ENCODE data around the gene EID1.

The EID1 gene

GRCh38 chr15:48890375-48890972, 12.5 kb downstream of the EID1 start:
- H3K4me3 ChIP-seq (ENCODE audit: low read depth, low read length): no peak overlapping the region
- TF ChIP-seq, protein P1, sequence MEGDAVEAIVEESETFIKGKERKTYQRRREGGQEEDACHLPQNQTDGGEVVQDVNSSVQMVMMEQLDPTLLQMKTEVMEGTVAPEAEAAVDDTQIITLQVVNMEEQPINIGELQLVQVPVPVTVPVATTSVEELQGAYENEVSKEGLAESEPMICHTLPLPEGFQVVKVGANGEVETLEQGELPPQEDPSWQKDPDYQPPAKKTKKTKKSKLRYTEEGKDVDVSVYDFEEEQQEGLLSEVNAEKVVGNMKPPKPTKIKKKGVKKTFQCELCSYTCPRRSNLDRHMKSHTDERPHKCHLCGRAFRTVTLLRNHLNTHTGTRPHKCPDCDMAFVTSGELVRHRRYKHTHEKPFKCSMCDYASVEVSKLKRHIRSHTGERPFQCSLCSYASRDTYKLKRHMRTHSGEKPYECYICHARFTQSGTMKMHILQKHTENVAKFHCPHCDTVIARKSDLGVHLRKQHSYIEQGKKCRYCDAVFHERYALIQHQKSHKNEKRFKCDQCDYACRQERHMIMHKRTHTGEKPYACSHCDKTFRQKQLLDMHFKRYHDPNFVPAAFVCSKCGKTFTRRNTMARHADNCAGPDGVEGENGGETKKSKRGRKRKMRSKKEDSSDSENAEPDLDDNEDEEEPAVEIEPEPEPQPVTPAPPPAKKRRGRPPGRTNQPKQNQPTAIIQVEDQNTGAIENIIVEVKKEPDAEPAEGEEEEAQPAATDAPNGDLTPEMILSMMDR (IDR thresholded peaks at IDR 0.05; ENCODE audit: low read depth, low read length): no peak
- in situ Hi-C loops (cut with HindIII; ENCODE audit: low sequenced_read_pairs): no loop called here
- DNase-seq (ENCODE audit: low read depth, low spot score): no peak

GRCh38 chr15:48891232-48891765, 13.4 kb downstream of the EID1 start:
- no peak overlapping the region for H3K4me3 ChIP-seq (ENCODE audit: low read depth, low read length)
- DNase-seq (ENCODE audit: low read depth, low spot score): peak; percentile 17
- TF ChIP-seq, protein P1 (IDR thresholded peaks at IDR 0.05; ENCODE audit: low read depth, low read length): no peak
- in situ Hi-C loops (cut with HindIII; ENCODE audit: low sequenced_read_pairs): no loop called here

- no peak for DNase-seq (ENCODE audit: low read depth, low spot score)
- TF ChIP-seq, protein P1 (IDR thresholded peaks at IDR 0.05; ENCODE audit: low read depth, low read length): no peak
- in situ Hi-C loops (cut with HindIII; ENCODE audit: low sequenced_read_pairs): no loop called here
- H3K4me3 ChIP-seq (ENCODE audit: low read depth, low read length): no peak overlapping the region
These were observed 15.4 kb downstream of the EID1 start for GRCh38 chr15:48893311-48893710.

DNA sequence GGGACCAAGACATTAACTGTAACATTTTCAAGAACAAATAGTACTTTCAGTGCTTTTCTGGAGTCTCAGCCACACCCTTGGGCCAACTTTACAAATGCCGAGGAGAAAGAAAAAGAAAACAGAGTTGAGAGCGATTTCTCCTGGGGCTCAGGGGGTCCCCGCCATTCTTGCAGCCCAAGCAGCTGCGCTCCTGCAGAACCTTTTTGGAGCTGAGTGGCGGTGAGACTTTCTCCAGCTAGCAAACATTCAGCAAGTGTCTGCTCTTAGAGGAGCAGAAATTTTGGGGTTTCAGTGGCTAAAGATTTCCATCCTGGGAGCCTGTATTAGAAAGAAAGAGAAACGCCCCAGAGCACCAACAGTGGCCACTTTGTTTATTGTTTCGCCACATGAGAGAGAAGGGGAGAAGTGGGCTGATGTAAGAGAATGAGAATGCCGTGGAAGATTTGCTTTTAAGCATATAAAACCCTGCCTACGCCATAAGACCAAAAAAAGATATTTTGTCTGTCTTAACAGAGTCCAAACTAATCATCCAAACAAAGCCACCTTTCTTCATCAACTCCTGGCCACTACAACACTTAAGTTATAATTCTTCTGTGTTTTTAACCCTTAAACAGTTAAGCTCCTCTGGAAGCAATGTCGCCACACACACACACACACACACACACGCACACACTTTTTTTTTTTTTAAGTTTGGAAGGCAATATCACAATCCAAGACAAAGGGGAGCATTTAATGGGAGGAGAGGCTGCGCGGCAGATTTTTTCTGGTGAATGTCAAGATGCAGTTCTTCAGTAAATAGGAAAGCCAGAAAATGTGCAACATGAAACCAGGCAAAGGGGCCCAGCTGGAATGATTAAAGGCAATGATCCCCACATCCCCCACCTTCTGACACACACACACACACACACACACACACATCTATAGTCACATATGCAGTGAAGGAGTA, 19.2 kb downstream of the EID1 start:
- peak overlapping the region; percentile 22 for H3K4me3 ChIP-seq (ENCODE audit: low read depth, low read length)
- DNase-seq (ENCODE audit: low read depth, low spot score): peak; percentile 83
- in situ Hi-C loops (cut with HindIII; ENCODE audit: low sequenced_read_pairs): no loop called here
- TF ChIP-seq, protein P1 (IDR thresholded peaks at IDR 0.05; ENCODE audit: low read depth, low read length): no peak

GRCh38 chr15:48898032-48898431, 20.1 kb downstream of the EID1 start:
- DNase-seq (ENCODE audit: low read depth, low spot score): no peak
- H3K4me3 ChIP-seq (ENCODE audit: low read depth, low read length): no peak overlapping the region
- in situ Hi-C loops (cut with HindIII; ENCODE audit: low sequenced_read_pairs): no loop called here
- TF ChIP-seq, protein P1 (IDR thresholded peaks at IDR 0.05; ENCODE audit: low read depth, low read length): no peak

GRCh38 chr15:48898446-48898845, 20.5 kb downstream of the EID1 start:
- TF ChIP-seq, protein P1 (IDR thresholded peaks at IDR 0.05; ENCODE audit: low read depth, low read length): no peak
- in situ Hi-C loops (cut with HindIII; ENCODE audit: low sequenced_read_pairs): no loop called here
- H3K4me3 ChIP-seq (ENCODE audit: low read depth, low read length): no peak overlapping the region
- DNase-seq (ENCODE audit: low read depth, low spot score): no peak
